Activated naive CD4-positive, alpha-beta T cell treated with anti-CD3 and anti-CD28 coated beads for 36 hours (primary cell): ENCODE data around the gene KIAA1217. TPM values are rescaled to one million over a fixed set of nuclear protein-coding genes. Genes with fewer than 3 reads are reported as not detected.

ENCODE experiments used
- CTCF ChIA-PET: fragments of 350-600 bp; sonication (Branson Sonifier 250); formaldehyde crosslinking; loops from one replicate; lab custom pipeline; 2021; ENCODE audit warnings: antibody characterized with exemption; lab: Charles Lee
- DNase-seq: peaks from one replicate; pipeline ENCODE4 v3.0.0-alpha.2; 2020
- H3K27ac Mint-ChIP-seq: one replicate; pipeline ENCODE4 v1.8.0; 2021; ENCODE audit warnings: mild to moderate bottlenecking, mixed read lengths
- H3K27me3 Mint-ChIP-seq: one replicate; pipeline ENCODE4 v1.8.0; 2021; ENCODE audit warnings: low read depth, mixed read lengths
- H3K36me3 Mint-ChIP-seq: one replicate; pipeline ENCODE4 v1.8.0; 2021; ENCODE audit warnings: low read depth, mixed read lengths
- H3K4me1 Mint-ChIP-seq: one replicate; pipeline ENCODE4 v1.8.0; 2021; ENCODE audit warnings: low read depth, mixed read lengths
- H3K4me3 Mint-ChIP-seq: one replicate; pipeline ENCODE4 v1.8.0; 2021; ENCODE audit warnings: mild to moderate bottlenecking, moderate library complexity, mixed read lengths
- H3K9me3 Mint-ChIP-seq: one replicate; pipeline ENCODE4 v1.8.0; 2021; ENCODE audit warnings: mixed read lengths
- intact Hi-C: fragments of 100-400 bp; cut with micrococcal nuclease; formaldehyde crosslinking; loops from one replicate; pipeline ENCODE4 v1.15.1; 2023
- total RNA-seq, 2 experiments: library from RNA; stranded (reverse); gene quantifications; one replicate each; pipeline ENCODE4 v1.2.3, GENCODE V29; 2021

Gene KIAA1217
- total RNA-seq, 2 experiments from 2014 or later = 0.57 to 0.86 TPM

DNA sequence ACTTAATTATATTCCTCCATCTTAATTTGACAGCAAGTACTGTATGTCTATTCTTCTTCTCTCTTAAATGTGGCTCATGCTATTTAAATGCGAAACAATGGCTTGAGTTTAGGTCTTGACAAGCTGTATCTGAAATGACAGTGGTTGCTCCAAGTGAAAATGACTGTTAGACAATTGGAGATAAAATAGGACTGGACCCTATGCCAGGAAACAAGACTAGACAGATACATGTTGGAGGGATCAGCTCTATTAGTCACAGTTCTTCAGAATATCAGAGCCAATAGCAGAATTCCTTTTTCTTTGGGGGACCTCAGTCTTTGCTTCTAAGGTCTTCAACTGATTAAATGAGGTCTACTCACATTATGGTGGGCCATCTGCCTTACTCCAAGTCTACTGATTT lies 25.8 kb downstream of the KIAA1217 start:
- DNase-seq = no peak
- Mint-ChIP-seq H3K9me3 (no peaks in the 10 kb centered on the region), H3K4me1 (no peaks in the 10 kb centered on the region), H3K27me3 (peaks cover 29% of the 10 kb centered on the region), H3K27ac (no peak overlapping the region), H3K4me3 (no peak overlapping the region), H3K36me3 (no peaks in the 10 kb centered on the region)
- CTCF ChIA-PET = no interaction called here
- intact Hi-C loops = no loop called here

DNA sequence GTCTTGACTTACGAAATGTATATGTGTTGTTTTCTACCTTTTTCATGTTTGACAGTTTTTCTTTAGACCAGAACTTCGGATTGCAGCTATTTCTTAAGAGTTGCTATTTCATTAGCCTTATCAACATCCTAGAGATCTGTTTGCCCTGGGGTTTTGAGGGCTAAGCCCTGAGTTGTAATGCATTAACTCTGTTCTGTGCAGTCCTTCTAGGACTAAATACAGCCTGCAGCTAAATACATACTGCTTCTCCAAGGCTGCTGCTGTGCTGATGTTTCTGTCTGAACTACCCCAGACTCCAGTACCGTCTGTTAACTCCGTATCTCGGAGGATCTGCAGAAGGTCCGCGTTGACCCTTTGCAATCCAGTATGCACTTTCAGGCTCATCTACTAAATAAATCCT lies 26.5 kb downstream of the KIAA1217 start:
- no peak for DNase-seq
- intact Hi-C loops = no loop called here
- Mint-ChIP-seq H3K27ac (no peak overlapping the region), H3K9me3 (no peaks in the 10 kb centered on the region), H3K4me1 (no peaks in the 10 kb centered on the region), H3K27me3 (peaks cover 31% of the 10 kb centered on the region), H3K36me3 (no peaks in the 10 kb centered on the region), H3K4me3 (no peak overlapping the region)
- CTCF ChIA-PET = no interaction called here

DNA sequence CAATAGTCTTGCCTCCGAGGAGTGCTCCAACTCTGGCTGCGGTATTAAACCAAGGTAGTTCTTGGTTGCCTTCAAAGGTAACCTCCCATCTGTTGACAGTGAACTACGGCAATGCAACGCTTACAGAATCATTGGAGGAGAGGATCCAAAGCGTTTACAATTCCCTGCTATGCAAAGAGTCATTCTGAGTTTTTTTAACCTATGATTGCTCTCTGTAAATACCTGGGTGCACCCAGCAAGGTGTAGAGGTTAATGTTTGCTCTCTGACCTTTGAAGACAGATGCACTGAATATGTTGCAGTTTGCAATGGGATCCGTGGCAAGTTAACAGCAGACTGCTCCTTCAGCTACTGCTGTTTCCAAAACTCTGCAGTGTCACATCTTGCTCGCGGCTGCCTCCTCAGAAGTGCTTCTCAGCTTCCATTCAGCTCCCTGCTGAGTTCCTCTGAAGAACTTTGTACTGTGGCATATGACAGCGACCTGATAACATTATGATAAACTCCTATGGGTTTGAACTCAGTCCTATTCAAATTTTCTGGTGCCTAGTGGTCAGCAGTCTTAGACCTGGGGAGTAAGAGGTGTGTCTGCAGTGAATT lies 29.0 kb downstream of the KIAA1217 start:
- intact Hi-C loops = no loop called here
- Mint-ChIP-seq H3K4me1 (no peaks in the 10 kb centered on the region), H3K4me3 (no peak overlapping the region), H3K36me3 (no peaks in the 10 kb centered on the region), H3K27ac (no peak overlapping the region), H3K9me3 (no peaks in the 10 kb centered on the region), H3K27me3 (peaks cover 28% of the 10 kb centered on the region)
- CTCF ChIA-PET = no interaction called here
- no peak for DNase-seq

DNA sequence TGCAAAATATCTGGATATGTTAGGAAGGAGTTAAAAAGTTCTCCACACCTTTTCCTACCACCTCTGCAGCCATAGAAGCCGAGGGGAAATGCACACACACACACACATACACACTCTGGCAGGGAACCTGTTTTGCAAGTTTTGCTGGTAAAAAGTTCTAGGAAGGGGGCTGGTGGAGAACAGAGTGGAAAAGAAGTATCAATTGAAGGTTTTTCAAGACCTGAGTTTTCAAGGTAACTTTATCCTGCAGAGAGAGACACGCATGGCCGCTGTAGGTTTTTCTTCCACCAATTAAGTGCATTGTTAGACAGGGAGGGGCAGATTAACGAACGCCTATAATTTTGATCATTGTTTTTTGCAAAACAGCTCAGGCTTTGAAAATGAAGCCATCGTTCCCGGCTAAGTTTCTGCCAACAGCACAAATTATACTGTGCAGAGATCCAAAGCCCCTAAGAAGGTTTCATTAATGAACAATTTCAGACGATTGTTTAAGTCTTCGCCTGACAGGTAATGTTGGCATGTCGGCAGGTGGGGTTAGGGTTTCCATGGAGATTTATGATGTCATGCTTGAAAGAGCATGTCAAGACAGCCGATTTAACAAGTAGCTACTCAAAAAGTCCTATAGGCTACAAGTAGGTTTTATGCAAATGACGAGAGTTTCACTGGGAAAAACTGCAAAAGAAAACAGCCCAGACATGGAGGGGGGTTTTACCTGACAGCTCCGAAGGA lies 29.7 kb downstream of the KIAA1217 start:
- Mint-ChIP-seq H3K36me3 (no peaks in the 10 kb centered on the region), H3K27me3 (peaks cover 28% of the 10 kb centered on the region), H3K4me1 (no peaks in the 10 kb centered on the region), H3K9me3 (no peaks in the 10 kb centered on the region), H3K4me3 (no peak overlapping the region), H3K27ac (no peak overlapping the region)
- CTCF ChIA-PET = interaction anchor here (0.6 kb wide), 1 partner anchor 523 kb away, joined by 5 read pairs; no protein-coding TSS in a partner anchor
- no peak for DNase-seq
- intact Hi-C loops = no loop called here

DNA sequence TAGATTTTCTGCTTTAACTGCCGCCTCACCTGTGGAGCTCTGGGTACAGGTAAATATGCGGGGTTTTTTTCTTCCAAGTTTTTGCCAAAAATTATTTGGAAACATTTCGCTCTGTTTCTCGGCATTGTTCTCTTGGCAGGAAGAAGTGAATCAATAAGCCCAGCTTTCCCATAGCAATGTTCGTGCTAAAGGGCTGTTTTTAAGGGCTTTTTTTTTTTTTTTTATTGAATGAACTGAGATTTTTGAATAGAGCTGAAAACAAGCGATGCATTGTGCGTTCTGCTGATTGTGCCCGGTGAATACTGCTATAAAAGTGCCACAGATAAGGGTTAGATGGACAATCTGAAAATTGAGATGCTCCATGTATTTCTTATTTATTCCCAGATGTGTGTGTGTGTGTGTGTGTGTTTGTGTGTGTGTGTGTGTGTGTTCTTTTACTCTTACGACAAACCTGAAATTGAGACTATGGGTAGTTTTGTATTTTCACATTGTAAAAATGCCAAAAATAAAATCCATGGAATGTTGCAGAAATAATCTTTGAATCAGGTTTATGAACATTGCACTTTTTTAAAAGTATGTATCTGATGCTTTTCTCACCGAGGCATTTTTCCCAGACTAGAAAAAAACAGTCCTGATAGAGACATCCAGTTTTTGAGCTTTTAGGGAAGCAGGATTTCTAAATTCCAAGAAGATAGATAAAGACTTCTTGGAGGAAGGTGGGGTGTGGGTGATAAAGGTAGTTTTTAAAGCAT lies 30.5 kb downstream of the KIAA1217 start:
- Mint-ChIP-seq H3K27ac (no peak overlapping the region), H3K27me3 (peaks cover 28% of the 10 kb centered on the region), H3K4me3 (no peak overlapping the region), H3K4me1 (no peaks in the 10 kb centered on the region), H3K36me3 (no peaks in the 10 kb centered on the region), H3K9me3 (no peaks in the 10 kb centered on the region)
- CTCF ChIA-PET = interaction anchor here (0.6 to 1.0 kb wide), 2 partner anchors 250 to 524 kb away, joined by 5 read pairs; no protein-coding TSS in a partner anchor
- intact Hi-C loops = no loop called here
- DNase-seq = no peak

DNA sequence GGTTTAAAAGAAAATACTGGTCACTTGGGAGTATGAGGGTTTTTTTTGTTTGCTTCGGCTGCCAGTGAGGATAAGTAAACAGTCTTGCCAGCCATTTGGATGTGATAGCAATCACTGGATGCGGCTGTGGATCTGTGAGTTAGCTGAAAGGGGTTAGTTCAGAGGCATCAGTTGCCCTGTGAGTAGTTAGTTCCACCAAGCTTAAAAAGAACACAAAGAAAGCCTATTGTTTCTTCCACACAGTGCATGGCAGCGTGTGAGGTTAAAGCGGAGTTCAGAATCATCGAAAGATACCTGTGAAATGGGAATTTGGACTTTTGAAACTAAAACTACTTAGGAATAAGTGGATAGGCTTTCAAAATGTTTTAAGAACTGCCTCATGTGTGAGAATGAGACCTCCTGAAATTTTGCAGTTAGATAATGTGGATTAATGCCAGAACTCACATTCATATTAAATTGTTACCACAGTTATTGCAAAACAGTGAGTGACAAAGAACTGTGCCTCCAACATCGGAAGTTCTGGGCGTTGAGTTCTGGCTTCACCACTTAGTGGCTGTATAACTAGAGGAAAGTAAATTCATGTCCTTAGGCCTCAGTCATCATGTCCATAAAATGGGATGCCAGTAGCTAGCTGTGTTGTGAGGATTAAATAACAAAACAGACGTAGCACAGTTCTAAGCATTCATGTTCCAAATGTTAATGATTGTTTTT lies 31.3 kb downstream of the KIAA1217 start:
- DNase-seq = no peak
- Mint-ChIP-seq H3K36me3 (no peaks in the 10 kb centered on the region), H3K4me1 (no peaks in the 10 kb centered on the region), H3K4me3 (no peak overlapping the region), H3K9me3 (no peaks in the 10 kb centered on the region), H3K27me3 (peaks cover 25% of the 10 kb centered on the region), H3K27ac (no peak overlapping the region)
- CTCF ChIA-PET = interaction anchor here (1.0 kb wide), 1 partner anchor 249 kb away, joined by 5 read pairs; no protein-coding TSS in a partner anchor
- intact Hi-C loops = no loop called here

DNA sequence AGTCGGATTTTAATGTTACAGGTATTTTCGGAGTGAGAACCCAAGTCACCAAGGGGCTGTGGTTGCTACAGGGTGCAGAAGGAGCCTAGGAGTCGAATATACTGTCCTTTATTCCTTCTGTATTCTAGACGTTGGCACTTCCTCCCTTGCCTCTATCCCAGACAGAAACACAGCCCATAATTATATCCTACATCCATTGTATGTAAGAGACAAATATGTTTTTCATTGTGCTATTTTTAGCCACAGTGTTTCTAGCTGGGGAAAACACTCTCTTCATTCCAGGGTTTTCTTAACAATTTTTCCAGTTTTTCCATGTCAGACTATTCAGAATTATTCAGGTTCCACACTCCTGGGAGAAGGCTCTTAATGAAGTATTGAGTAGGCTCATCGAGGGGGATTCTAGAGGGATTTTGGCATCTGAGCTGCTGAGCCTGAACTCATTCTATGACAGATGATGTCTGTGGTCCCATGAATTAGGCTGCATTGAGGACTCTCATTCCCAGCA lies 32.6 kb downstream of the KIAA1217 start:
- intact Hi-C loops = no loop called here
- no peak for DNase-seq
- H3K9me3 Mint-ChIP-seq = no peaks in the 10 kb centered on the region
- no peak overlapping the region for H3K4me3 Mint-ChIP-seq
- no peaks in the 10 kb centered on the region for H3K36me3 Mint-ChIP-seq
- peaks cover 27% of the 10 kb centered on the region for H3K27me3 Mint-ChIP-seq
- H3K27ac Mint-ChIP-seq = no peak overlapping the region
- no peaks in the 10 kb centered on the region for H3K4me1 Mint-ChIP-seq
- CTCF ChIA-PET = no interaction called here

DNA sequence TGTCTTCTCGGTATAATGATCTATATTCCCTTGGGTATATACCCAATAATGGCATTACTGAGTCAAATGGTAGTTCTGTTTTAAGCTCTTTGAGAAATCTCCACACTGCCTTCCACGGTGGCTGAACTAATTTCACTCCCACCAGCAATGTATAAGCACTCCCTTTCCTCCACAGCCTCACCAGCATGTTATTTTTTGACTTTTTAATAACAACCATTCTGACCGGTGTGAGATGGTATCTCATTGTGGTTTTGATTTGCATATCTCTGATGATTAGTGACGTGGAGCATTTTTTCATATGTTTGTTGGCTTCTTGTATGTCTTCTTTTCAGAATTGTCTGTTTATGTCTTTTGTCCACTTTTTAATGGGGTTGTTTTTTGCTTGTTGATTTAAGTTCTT lies 33.6 kb downstream of the KIAA1217 start:
- DNase-seq = no peak
- H3K27ac Mint-ChIP-seq = no peak overlapping the region
- no peak overlapping the region for H3K4me3 Mint-ChIP-seq
- no peaks in the 10 kb centered on the region for H3K36me3 Mint-ChIP-seq
- H3K27me3 Mint-ChIP-seq = peaks cover 22% of the 10 kb centered on the region
- no peaks in the 10 kb centered on the region for H3K4me1 Mint-ChIP-seq
- CTCF ChIA-PET = no interaction called here
- intact Hi-C loops = no loop called here
- no peaks in the 10 kb centered on the region for H3K9me3 Mint-ChIP-seq

DNA sequence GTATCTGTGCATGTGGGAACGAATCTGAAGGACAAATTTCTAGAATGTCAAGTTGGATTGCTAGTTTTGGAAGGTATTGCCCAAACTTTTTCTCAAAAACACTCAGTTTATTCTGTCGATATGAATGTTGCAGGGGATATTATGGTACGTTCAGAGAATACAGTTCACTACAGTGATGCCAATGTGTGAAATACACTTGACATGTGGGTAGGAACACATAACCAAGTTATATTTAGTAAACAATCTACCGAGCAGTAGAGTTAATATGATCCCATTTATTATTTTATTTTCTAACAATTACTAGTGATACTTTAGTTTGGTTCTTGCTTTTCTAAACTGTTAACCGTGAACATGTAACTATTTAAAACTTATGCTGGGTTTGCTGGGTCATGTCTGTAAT lies 37.4 kb downstream of the KIAA1217 start:
- Mint-ChIP-seq H3K4me1 (no peaks in the 10 kb centered on the region), H3K9me3 (no peaks in the 10 kb centered on the region), H3K4me3 (no peak overlapping the region), H3K27ac (no peak overlapping the region), H3K27me3 (peaks cover 11% of the 10 kb centered on the region), H3K36me3 (no peaks in the 10 kb centered on the region)
- no peak for DNase-seq
- CTCF ChIA-PET = no interaction called here
- intact Hi-C loops = no loop called here

DNA sequence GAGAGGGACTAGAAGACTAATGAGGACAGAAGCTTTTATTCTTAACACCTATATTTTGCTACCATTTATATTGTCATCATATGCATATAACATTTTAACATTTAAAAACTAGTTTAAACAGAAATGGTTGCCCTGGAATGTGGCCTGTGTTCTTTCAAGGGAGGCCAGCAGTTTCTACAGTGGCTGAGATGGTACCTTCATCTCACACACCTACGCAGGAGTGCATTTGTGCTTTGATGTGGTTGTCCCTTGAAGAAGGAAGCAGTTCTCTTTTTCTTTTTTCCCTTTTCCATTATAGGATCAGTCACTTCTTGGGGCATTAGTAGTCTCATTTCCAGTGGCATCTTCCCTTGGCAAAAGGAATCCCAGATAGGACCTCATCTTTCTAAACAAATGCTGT lies 38.9 kb downstream of the KIAA1217 start:
- peaks cover 8% of the 10 kb centered on the region for H3K27me3 Mint-ChIP-seq
- intact Hi-C loops = no loop called here
- no peak overlapping the region for H3K4me3 Mint-ChIP-seq
- H3K9me3 Mint-ChIP-seq = no peaks in the 10 kb centered on the region
- DNase-seq = no peak
- no peaks in the 10 kb centered on the region for H3K4me1 Mint-ChIP-seq
- no peaks in the 10 kb centered on the region for H3K36me3 Mint-ChIP-seq
- CTCF ChIA-PET = no interaction called here
- H3K27ac Mint-ChIP-seq = no peak overlapping the region

DNA sequence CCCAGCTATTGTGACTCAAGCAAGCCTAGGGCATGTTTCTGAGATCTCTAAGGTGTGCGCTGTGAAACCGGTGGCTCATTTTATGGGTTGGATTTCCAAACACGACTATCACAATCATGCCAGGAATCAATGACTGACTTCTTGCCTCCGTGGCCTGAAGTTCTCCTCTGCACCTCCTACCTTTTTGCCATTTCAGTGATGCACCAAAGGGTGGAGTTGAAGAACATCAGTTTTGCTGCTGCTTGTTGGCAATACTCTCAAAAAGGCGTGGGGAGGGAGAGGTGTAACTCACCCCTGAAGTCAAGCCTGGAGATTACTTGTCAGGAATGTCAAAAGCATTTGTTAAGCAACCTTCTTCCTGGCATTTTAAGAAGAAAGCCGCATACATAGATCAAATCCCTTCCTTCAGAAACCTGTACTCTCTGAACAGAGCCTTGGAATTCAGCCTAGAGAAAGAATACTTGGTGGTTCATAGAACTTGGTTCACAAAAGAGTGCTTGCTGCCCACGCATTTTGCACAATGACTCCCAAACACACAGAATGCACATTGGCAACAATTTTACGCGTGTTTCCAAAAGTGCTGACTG lies 41.0 kb downstream of the KIAA1217 start:
- Mint-ChIP-seq H3K27ac (no peak overlapping the region), H3K4me3 (no peak overlapping the region), H3K27me3 (peaks cover 10% of the 10 kb centered on the region), H3K9me3 (no peaks in the 10 kb centered on the region), H3K4me1 (no peaks in the 10 kb centered on the region), H3K36me3 (no peaks in the 10 kb centered on the region)
- no peak for DNase-seq
- CTCF ChIA-PET = no interaction called here
- intact Hi-C loops = no loop called here

DNA sequence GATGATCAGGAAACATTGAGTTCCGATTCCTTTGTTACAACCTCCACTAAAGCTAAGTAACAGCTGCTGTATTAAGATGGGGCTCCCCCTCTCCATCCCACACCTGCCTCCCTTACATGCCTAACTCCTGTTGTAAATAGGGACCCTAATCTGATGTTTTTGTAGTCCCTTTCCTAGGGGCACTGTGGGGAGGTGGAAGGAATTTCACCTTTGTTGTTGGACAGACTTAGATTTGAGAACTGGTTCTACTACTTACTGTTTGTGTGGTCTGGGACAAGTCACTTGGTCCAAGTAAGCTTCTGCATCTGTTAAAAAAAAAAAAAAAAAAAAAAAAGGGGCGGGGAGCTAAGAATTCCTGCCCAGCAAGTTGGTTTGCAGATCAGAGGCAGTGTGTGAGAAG lies 42.6 kb downstream of the KIAA1217 start:
- H3K9me3 Mint-ChIP-seq = no peaks in the 10 kb centered on the region
- H3K4me1 Mint-ChIP-seq = no peaks in the 10 kb centered on the region
- CTCF ChIA-PET = no interaction called here
- H3K36me3 Mint-ChIP-seq = no peaks in the 10 kb centered on the region
- no peak overlapping the region for H3K27ac Mint-ChIP-seq
- intact Hi-C loops = no loop called here
- DNase-seq = no peak
- peaks cover 10% of the 10 kb centered on the region for H3K27me3 Mint-ChIP-seq
- no peak overlapping the region for H3K4me3 Mint-ChIP-seq
